HG02852 (cell line): Measurements from ENCODE around the gene NCLN.
"Not testable (repeated sequence)": the region's sequence is repeated elsewhere in the genome, so short reads cannot be mapped to it uniquely, and the experiment has no call there.

ENCODE experiments used
- ATAC-seq: cut with Tn5 transposase; IDR thresholded peaks from one replicate; pipeline ENCODE4 v1.9.1; 2021; ENCODE audit warnings: mild to moderate bottlenecking, moderate library complexity; ENCODE audit not compliant: unreplicated experiment

Gene NCLN

GRCh38 chr19:3196933-3197205 lies 11.1 kb downstream of the NCLN start:
- no peak for ATAC-seq

- ATAC-seq, result no peak
Measured at GRCh38 chr19:3198901-3199700, 13.4 kb downstream of the NCLN start.

DNA sequence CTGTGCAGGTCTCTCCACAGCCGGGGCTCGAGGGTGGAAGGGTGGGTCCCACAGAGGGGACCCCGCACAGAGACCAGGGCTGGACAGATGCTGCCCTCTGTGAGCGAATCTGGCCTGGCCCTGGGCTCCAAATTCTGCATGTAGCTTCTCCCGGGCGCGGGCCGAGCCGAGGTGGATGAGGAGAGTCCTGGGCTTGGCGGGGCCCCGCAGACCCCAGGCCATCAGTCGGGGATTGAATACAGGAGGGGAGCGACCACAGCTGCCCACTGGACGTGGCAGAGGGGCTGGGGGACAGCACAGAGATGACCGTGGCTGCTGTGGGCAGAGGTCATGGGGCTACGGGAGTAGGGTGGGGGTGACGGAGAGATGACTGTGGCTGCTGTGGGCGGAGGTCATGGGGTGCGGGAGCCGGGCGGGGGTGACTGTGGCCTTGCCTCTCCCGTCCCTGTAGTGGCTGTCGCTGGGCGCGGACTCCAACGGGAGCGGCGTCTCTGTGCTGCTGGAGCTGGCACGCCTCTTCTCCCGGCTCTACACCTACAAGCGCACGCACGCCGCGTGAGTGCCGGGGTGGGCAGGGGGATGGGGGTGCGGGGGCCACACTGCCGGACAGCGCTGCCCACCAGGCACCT lies 15.5 kb downstream of the NCLN start:
- no peak for ATAC-seq

DNA sequence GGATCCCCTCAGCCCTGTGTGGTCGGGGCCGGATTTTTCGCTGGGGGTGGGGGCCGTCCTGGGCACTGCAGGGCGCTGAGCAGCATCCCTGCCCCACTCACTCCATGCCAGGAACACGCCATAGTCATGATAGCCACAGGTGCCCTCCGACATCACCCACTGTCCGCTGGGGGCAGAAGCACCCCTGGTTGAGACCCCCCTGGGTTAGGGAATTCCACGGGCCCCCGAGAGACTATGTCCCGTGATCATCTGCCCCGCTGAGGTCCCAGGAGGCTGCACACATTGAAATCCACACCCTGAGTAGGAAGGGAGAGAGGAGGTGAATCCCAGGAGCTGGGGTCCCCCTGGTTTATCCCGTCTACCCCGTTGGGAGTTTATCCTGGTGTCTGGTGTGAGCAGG lies 16.2 kb downstream of the NCLN start:
- no peak for ATAC-seq

GRCh38 chr19:3202346-3202745 lies 16.6 kb downstream of the NCLN start:
- ATAC-seq, result no peak

DNA sequence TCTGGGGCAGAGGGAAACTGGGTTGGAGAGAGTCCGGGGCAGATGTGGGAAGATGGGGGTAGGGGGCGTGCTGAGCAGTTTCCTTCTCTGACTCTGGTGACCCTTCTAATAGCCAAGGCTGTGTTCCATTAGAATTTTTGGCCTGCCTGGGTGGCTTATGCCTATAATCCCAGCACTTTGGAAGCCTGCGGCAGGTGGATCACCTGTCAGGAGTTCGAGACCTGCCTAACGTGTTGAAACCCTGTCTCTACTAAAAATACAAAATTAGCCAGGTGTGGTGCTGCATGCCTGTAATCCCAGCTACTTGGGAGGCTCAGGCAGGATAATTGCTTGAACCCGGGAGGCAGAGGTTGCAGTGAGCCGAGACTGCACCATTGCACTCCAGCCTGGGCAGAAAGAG lies 17.2 kb downstream of the NCLN start:
- ATAC-seq, result not testable (repeated sequence)

DNA sequence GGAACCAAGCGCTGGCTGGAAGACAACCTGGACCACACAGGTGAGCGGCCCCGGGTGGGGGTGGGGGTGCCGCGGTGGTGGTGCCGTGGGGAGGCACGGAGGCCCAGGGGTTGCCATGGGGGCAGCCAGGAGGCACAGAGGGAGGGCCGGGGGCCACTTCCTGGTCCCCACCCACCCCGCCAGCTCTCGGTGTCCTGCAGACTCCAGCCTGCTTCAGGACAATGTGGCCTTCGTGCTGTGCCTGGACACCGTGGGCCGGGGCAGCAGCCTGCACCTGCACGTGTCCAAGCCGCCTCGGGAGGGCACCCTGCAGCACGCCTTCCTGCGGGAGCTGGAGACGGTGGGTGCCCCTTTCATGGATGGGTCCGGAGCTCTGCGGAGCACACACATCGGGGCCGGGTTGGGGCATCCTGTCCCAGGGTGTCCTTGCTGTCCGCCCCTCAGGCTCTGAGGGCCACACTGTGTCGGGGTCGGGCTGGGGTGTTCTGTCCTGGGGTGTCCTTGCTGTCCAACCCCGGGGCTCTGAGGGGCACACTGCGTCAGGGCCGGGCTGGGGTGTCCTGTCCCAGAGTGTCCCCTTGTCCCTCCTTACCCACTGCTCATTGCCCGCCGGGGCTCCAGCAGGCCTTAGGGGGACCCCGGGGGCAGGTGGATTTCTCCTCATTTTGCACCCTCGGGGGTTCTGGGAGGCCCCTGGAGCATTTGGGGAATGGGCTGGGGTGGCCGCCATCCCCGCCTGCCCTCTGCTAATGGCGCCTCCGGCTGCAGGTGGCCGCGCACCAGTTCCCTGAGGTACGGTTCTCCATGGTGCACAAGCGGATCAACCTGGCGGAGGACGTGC lies 18.3 kb downstream of the NCLN start:
- no peak for ATAC-seq

GRCh38 chr19:3204646-3205275 lies 19.0 kb downstream of the NCLN start:
- no peak for ATAC-seq

DNA sequence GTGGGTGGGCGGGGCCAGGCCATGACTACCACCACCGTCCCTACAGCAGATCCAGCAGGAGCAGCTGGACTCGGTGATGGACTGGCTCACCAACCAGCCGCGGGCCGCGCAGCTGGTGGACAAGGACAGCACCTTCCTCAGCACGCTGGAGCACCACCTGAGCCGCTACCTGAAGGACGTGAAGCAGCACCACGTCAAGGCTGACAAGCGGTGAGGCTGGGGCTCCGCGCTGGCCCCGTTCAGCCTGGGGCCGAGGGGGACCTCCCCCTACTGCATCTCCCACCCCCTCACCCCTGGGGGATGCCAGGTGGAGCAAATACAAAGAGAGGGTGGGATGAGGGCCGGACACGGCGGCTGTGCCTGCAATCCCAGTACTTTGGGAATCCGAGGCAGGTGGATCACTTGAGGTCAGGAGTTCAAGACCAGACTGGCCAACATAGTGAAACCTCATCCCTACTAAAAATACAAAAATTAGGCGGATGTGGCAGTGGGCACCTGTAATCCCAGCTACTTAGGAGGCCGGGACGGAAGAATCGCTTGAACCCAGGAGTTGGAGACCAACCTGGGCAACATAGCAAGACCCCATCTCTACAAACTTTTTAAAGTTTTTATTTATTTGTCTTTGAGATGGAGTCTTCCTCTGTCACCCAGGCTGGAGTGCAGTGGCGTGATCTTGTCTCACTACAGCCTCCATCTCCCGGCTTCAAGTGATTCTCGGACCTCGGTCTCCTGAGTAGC lies 20.7 kb downstream of the NCLN start:
- no peak for ATAC-seq

DNA sequence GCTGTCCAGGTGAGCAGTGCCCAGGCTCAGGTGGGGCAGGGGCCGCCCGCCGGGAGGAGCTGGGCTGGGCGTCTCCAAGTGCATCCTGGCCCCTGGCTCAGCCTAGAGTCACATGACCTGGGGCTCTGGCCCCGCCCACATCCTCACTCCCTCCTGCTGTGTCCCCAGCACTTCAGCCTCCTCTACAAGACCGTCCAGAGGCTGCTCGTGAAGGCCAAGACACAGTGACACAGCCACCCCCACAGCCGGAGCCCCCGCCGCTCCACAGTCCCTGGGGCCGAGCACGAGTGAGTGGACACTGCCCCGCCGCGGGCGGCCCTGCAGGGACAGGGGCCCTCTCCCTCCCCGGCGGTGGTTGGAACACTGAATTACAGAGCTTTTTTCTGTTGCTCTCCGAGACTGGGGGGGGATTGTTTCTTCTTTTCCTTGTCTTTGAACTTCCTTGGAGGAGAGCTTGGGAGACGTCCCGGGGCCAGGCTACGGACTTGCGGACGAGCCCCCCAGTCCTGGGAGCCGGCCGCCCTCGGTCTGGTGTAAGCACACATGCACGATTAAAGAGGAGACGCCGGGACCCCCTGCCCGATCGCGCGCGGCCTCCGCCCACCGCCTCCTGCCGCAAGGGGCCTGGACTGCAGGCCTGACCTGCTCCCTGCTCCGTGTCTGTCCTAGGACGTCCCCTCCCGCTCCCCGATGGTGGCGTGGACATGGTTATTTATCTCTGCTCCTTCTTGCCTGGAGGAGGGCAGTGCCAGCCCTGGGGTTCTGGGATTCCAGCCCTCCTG lies 21.9 kb downstream of the NCLN start:
- no peak for ATAC-seq

DNA sequence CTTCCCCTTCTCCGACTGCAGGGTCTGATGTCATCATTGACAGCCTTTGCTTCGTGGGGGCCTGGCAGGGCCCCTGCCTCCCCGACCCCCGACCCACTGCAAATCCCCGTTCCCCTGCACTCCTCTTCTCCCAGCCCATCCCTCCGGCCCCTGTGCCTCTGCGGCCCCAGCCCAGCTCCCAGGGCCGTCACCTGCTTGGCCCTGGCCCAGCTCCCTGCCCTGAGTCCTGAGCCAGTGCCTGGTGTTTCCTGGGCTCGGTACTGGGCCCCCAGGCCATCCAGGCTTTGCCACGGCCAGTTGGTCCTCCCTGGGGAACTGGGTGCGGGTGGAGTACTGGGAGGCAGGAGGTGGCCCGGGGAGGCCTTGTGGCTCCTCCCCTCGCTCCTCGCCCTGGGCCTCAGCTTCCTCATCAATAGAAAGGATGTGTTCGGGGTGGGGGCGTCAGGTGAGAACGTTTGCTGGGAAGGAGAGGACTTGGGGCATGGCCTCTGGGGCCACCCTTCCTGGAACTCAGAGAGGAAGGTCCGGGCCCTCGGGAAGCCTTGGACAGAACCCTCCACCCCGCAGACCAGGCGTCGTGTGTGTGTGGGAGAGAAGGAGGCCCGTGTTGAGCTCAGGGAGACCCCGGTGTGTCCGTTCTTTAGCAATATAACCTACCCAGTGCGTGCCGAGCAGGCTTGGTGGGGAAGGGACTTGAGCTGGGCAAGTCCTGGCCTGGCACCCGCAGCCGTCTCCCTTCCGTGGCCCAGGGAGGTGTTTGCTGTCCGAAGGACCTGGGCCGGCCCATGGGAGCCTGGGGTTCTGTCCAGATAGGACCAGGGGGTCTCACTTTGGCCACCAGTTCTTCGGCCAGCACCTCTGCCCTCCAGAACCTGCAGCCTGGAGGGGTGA lies 22.8 kb downstream of the NCLN start:
- ATAC-seq, result no peak

- ATAC-seq, result no peak
Measured at GRCh38 chr19:3210347-3211017, 24.8 kb downstream of the NCLN start.

DNA sequence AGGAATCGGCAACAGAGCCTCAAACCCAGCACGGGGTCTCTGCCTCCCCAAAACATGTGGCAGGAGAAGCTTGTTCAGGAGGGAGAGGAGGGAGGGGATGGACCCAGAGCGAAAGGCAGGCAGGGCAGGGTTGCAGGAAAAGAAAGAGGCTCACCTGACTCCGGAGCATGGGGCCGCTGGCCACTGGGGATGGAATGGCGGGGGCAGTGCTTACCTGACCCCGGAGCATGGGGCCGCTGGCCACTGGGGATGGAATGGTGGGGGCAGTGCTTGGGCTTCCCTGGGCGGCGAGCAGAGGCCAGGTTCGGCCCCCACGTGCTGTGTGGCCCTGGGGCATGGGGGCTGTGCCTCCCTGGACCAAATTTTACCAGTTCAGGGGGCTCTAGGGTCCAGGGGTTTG lies 25.5 kb downstream of the NCLN start:
- no peak for ATAC-seq

GRCh38 chr19:3213159-3213558 lies 27.4 kb downstream of the NCLN start:
- ATAC-seq, result no peak

DNA sequence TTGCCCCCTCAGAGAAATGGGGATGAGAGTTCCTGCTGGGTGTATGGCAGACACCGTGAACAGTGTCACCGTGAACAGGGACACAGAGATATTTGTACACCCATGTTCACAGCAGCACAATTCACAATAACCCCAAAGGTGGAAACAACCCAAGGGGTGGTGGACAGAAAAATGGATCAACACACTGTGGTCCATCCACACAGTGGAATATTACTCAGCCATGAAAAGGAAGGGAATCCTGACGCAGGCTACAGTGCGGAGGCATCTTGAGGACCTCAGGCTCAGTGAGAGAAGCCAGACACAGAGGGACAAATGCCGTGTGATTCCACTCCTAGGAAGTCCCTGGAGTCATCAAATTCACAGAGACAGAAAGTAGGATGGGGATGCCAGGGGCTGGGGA lies 31.1 kb downstream of the NCLN start:
- no peak for ATAC-seq

DNA sequence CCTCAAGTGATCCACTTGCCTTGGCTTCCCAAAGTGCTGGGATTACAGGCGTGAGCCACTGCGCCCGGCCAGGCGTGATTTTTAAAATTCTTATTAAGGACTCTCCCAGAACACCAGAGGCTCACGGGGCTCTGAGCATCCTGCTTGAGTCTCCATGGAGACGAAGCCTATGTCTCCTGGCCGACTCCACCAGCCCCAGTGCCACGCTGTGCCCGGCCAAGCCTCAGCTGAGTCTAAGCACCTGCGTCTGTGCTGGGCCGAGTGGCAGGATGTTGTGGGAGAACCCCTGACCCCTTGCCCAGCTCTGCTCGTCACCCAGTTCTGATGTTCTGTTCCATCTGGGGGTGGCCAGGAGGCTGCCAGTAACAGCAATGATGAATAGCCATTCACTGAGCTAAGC lies 34.8 kb downstream of the NCLN start:
- no peak for ATAC-seq

DNA sequence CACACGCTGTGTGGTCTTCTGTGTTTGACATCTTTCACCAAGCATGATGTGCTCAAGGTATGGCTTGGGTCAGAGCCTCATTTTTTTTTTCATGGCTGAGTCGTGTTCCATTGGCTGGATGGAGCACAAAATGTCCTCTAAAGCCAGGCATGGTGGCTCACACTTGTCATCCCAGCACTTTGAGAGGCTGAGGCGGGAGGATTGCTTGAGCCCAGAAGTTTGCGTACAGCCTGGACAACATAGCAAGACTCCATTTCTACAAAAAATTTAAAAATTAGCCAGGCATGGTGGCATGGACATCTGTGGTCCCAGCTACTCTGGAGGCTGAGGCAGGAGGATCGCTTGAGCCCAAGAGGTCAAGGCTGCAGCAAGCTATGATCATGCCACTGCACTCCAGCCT lies 35.8 kb downstream of the NCLN start:
- ATAC-seq, result not testable (repeated sequence)

DNA sequence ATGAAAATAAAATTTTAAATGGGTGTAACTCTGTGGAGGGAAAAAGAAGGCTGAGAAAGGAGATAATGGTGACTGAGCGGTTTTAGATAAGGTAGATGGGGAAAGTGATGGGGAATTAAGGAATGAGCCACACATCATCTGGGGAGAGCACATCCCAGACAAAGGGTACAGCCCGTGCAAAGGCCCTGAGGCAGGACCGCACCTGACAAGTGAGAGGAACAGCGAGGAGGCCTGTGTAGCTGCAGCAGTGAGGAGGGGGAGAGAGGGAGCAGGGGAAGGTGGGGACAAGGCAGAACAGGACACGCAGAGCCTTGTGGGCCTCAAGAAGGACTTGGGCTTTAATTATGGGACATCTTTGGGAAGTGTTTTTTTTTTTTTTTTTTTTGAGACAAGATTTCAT lies 37.0 kb downstream of the NCLN start:
- ATAC-seq, result no peak
